Measurements from ENCODE around the gene IDH3A. TPM values are rescaled to one million over a fixed set of nuclear protein-coding genes. Genes with fewer than 3 reads are reported as not detected.

Gene IDH3A
- total RNA-seq, 1 experiment from 2014 or later, result 115 TPM

DNA sequence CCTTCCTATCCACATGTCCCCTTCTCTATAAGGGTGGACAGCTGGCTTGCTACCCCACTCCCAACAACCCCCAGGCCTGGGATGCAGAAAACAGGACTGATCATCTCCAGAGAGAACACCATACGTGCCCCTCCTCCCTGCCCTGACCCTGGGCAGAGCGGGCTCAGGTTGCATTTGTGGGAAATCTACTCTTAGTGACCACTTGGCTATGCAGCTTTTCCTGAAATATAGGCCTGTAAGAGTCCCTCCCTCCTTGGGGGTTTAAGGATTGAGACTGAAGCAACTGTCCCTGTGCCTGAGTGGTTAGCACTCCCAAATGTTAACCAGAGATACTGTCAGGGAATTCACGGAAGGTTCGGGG lies 45.1 kb upstream of the IDH3A start:
- H3K4me2 ChIP-seq (ENCODE audit: low read length), result no peak overlapping the region
- H3K4me3 ChIP-seq (replicated peaks in 1 of 2; ENCODE audit: low read depth in 1 of 2, low read length in 2 of 2), result no peak overlapping the region
- no peaks in the 10 kb centered on the region for H3K9me3 ChIP-seq (ENCODE audit: control insufficient read depth in 1 of 2, insufficient read depth in 1 of 2, low read depth in 1 of 2, low read length in 2 of 2)
- H3K79me2 ChIP-seq (ENCODE audit: insufficient read depth, low read length), result no peaks in the 10 kb centered on the region
- H3K4me1 ChIP-seq (ENCODE audit: control insufficient read depth in 1 of 2, insufficient read depth in 2 of 2, low read length in 2 of 2), result 0 out of 4 replicates have a peak, but pooled peaks cover 0 to 6% of the 10 kb centered on the region in 2 experiments
- no peaks in the 10 kb centered on the region for H3K36me3 ChIP-seq (ENCODE audit: control insufficient read depth in 1 of 2, insufficient read depth in 2 of 2, low read length in 2 of 2)
- H3K27ac ChIP-seq (ENCODE audit: low read depth, low read length), result no peak overlapping the region
- no peak for DNase-seq (ENCODE audit: low read depth, low spot score)
- H2AFZ ChIP-seq (ENCODE audit: low read depth, low read length, poor library complexity, severe bottlenecking), result no peak overlapping the region
- RAD21 ChIA-PET (ENCODE audit: low non-redundant PET in 1 of 2, low total read pairs in 2 of 2, uncharacterized antibody in 2 of 2, unreplicated experiment in 2 of 2), result no interaction called here
- H3K9me2 ChIP-seq (ENCODE audit: insufficient read depth), result no peaks in the 10 kb centered on the region
- intact Hi-C loops (cut with micrococcal nuclease), result no loop called here
- no peak for TF ChIP-seq MAX (IDR thresholded peaks at IDR 0.05)
- no peak for TF ChIP-seq CBX3 (IDR thresholded peaks at IDR 0.05; ENCODE audit: low read depth)
- TF ChIP-seq YY1 (IDR thresholded peaks at IDR 0.05; ENCODE audit: extremely low read depth, insufficient replicate concordance, low read depth, low read length), result no peak
- no peak overlapping the region for H3K9ac ChIP-seq (ENCODE audit: low read length)
- POLR2A ChIA-PET, result no interaction called here
- CTCF ChIA-PET, result no interaction called here
- no peak for ATAC-seq
- H3K27me3 ChIP-seq (ENCODE audit: insufficient read depth, low read length), result no peaks in the 10 kb centered on the region
- BruUV-seq (replicated peaks), result no TSS peak
- no peaks in the 10 kb centered on the region for H4K20me1 ChIP-seq (ENCODE audit: insufficient read depth)

GRCh38 chr15:78104566-78105475 lies 44.3 kb upstream of the IDH3A start:
- no peak for ATAC-seq
- H3K79me2 ChIP-seq (ENCODE audit: insufficient read depth, low read length), result no peaks in the 10 kb centered on the region
- no peak for TF ChIP-seq TCF7L2 (IDR thresholded peaks at IDR 0.05; ENCODE audit: borderline replicate concordance, extremely low read depth, insufficient read depth, insufficient read length)
- no peak for TF ChIP-seq ZBTB33 (IDR thresholded peaks at IDR 0.05; ENCODE audit: extremely low read depth, insufficient replicate concordance, low read length)
- TF ChIP-seq JUND (IDR thresholded peaks at IDR 0.05), result no peak
- no peak for TF ChIP-seq EZH2 (IDR thresholded peaks at IDR 0.05)
- no peak for TF ChIP-seq FOSL1 (IDR thresholded peaks at IDR 0.05; ENCODE audit: low read depth)
- no peak for TF ChIP-seq CEBPB (IDR thresholded peaks at IDR 0.05; ENCODE audit: low read depth)
- TF ChIP-seq ZNF274 (IDR thresholded peaks at IDR 0.05; ENCODE audit: low read depth, low read length), result no peak
- no peak for TF ChIP-seq EGR1 (IDR thresholded peaks at IDR 0.05; ENCODE audit: low read depth)
- TF ChIP-seq, protein P1, sequence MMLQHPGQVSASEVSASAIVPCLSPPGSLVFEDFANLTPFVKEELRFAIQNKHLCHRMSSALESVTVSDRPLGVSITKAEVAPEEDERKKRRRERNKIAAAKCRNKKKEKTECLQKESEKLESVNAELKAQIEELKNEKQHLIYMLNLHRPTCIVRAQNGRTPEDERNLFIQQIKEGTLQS (IDR thresholded peaks at IDR 0.05), result no peak
- no peak for TF ChIP-seq ELF1 (IDR thresholded peaks at IDR 0.05; ENCODE audit: borderline replicate concordance, low read depth)
- no peak for TF ChIP-seq POLR2A (IDR thresholded peaks at IDR 0.05; ENCODE audit: borderline replicate concordance, extremely low read depth, insufficient read depth, insufficient read length)
- TF ChIP-seq, protein P2, sequence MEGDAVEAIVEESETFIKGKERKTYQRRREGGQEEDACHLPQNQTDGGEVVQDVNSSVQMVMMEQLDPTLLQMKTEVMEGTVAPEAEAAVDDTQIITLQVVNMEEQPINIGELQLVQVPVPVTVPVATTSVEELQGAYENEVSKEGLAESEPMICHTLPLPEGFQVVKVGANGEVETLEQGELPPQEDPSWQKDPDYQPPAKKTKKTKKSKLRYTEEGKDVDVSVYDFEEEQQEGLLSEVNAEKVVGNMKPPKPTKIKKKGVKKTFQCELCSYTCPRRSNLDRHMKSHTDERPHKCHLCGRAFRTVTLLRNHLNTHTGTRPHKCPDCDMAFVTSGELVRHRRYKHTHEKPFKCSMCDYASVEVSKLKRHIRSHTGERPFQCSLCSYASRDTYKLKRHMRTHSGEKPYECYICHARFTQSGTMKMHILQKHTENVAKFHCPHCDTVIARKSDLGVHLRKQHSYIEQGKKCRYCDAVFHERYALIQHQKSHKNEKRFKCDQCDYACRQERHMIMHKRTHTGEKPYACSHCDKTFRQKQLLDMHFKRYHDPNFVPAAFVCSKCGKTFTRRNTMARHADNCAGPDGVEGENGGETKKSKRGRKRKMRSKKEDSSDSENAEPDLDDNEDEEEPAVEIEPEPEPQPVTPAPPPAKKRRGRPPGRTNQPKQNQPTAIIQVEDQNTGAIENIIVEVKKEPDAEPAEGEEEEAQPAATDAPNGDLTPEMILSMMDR (IDR thresholded peaks at IDR 0.05 in 2 of 3, conservative IDR thresholded peaks at IDR 0.05 in 1 of 3; ENCODE audit: borderline replicate concordance in 1 of 3, insufficient read depth in 1 of 3, low read depth in 2 of 3, low read length in 2 of 3), result no peak
- no peak overlapping the region for H3K9ac ChIP-seq (ENCODE audit: low read length)
- H3K9me3 ChIP-seq (ENCODE audit: control insufficient read depth in 1 of 2, insufficient read depth in 1 of 2, low read depth in 1 of 2, low read length in 2 of 2), result no peaks in the 10 kb centered on the region
- RAD21 ChIA-PET (ENCODE audit: low non-redundant PET in 1 of 2, low total read pairs in 2 of 2, uncharacterized antibody in 2 of 2, unreplicated experiment in 2 of 2), result no interaction called here
- no peak overlapping the region for H3K27ac ChIP-seq (ENCODE audit: low read depth, low read length)
- no peak for DNase-seq (ENCODE audit: low read depth, low spot score)
- 0 out of 4 replicates have a peak, but pooled peaks cover 0 to 6% of the 10 kb centered on the region in 2 experiments for H3K4me1 ChIP-seq (ENCODE audit: control insufficient read depth in 1 of 2, insufficient read depth in 2 of 2, low read length in 2 of 2)
- no peaks in the 10 kb centered on the region for H3K36me3 ChIP-seq (ENCODE audit: control insufficient read depth in 1 of 2, insufficient read depth in 2 of 2, low read length in 2 of 2)
- no peak overlapping the region for H3K4me3 ChIP-seq (replicated peaks in 1 of 2; ENCODE audit: low read depth in 1 of 2, low read length in 2 of 2)
- H3K9me2 ChIP-seq (ENCODE audit: insufficient read depth), result no peaks in the 10 kb centered on the region
- BruUV-seq (replicated peaks), result no TSS peak
- POLR2A ChIA-PET, result no interaction called here
- H4K20me1 ChIP-seq (ENCODE audit: insufficient read depth), result no peaks in the 10 kb centered on the region
- H3K4me2 ChIP-seq (ENCODE audit: low read length), result no peak overlapping the region
- H3K27me3 ChIP-seq (ENCODE audit: insufficient read depth, low read length), result no peaks in the 10 kb centered on the region
- intact Hi-C loops (cut with micrococcal nuclease), result no loop called here
- CTCF ChIA-PET, result no interaction called here
- no peak overlapping the region for H2AFZ ChIP-seq (ENCODE audit: low read depth, low read length, poor library complexity, severe bottlenecking)
